ENCODE data around the gene PTGES. TPM values are rescaled to one million over a fixed set of nuclear protein-coding genes. Genes with fewer than 3 reads are reported as not detected.

PTGES gene
- total and polyA plus RNA-seq, 9 of the 15 experiments (the other 6 are each of a cell fraction or from before 2014, with no cell fraction given): 0.13 TPM; not detected in 8

DNA sequence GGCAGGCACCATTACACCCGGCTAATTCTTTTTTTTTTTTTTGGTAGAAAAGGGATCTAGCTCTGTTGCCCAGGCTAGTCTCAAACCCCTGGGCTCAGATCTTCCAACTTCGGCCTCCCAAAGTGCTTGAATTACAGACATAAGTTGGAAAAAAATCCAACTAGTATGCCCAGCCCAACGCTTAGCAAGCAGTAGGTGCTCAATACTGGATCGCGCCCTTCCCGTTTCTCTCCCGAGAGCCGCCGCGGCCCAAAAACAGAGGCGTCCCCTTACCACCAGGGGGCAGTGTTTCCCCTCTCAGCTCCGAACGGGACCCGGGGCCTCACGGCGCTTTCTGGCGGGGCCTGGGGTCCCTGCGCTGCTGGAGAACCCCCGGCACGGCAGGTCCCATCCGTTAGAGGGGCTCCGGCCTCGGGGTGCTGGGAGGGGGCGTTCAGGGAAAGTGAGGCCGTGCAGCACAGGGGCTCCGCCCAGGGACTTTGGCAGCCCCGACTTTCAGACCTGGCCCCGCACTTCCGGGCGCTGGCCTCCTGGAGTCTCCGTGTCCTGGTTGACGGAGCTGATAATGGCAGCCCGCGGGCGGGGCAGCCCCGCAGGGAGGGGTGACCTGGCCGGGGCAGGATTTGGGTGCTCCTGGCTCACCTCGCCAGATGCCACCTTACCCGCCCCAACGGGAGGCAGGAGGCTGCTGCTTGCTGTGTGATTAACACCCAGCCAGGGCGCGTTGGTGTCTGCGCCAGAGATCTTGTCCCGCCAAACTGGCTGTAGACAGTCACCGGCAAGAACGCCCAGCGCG is 15.2 kb downstream of the PTGES start (continued):
- TF ChIP-seq MITF (IDR thresholded peaks at IDR 0.05) (no peak), ERF (CRISPR knock-in tag; IDR thresholded peaks at IDR 0.05) (0 out of 2 replicates have a peak, but pooled peaks have one; percentile 49), SETDB1 (IDR thresholded peaks at IDR 0.05; ENCODE audit: low read length) (no peak), ARID4B (CRISPR knock-in tag; IDR thresholded peaks at IDR 0.05) (peak; percentile 61; the same call in 1 of the 2 replicates), SMAD4 (CRISPR knock-in tag; conservative IDR thresholded peaks at IDR 0.05) (peak; percentile 89), HOMEZ (CRISPR knock-in tag; IDR thresholded peaks at IDR 0.05) (0 out of 2 replicates have a peak, but pooled peaks have one; percentile 62), POLR2A (conservative IDR thresholded peaks at IDR 0.05) (peak; percentile 81), MTA3 (IDR thresholded peaks at IDR 0.05; ENCODE audit: borderline replicate concordance) (peak; percentile 96; the same call in 1 of the 2 replicates), ETV1 (tag; conservative IDR thresholded peaks at IDR 0.05; ENCODE audit: low read depth) (peak; percentile 97), ARNT (IDR thresholded peaks at IDR 0.05) (no peak), NFIC (IDR thresholded peaks at IDR 0.05) (peak; percentile 47), SUPT5H (IDR thresholded peaks at IDR 0.05) (peak; percentile 71), FOSL1 (tag; conservative IDR thresholded peaks at IDR 0.05) (peak; percentile 38; the same call in 1 of the 2 replicates)
- TF ChIP-seq, protein P1, sequence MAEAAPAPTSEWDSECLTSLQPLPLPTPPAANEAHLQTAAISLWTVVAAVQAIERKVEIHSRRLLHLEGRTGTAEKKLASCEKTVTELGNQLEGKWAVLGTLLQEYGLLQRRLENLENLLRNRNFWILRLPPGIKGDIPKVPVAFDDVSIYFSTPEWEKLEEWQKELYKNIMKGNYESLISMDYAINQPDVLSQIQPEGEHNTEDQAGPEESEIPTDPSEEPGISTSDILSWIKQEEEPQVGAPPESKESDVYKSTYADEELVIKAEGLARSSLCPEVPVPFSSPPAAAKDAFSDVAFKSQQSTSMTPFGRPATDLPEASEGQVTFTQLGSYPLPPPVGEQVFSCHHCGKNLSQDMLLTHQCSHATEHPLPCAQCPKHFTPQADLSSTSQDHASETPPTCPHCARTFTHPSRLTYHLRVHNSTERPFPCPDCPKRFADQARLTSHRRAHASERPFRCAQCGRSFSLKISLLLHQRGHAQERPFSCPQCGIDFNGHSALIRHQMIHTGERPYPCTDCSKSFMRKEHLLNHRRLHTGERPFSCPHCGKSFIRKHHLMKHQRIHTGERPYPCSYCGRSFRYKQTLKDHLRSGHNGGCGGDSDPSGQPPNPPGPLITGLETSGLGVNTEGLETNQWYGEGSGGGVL (CRISPR knock-in tag; IDR thresholded peaks at IDR 0.05): no peak
- TF ChIP-seq, protein P2, sequence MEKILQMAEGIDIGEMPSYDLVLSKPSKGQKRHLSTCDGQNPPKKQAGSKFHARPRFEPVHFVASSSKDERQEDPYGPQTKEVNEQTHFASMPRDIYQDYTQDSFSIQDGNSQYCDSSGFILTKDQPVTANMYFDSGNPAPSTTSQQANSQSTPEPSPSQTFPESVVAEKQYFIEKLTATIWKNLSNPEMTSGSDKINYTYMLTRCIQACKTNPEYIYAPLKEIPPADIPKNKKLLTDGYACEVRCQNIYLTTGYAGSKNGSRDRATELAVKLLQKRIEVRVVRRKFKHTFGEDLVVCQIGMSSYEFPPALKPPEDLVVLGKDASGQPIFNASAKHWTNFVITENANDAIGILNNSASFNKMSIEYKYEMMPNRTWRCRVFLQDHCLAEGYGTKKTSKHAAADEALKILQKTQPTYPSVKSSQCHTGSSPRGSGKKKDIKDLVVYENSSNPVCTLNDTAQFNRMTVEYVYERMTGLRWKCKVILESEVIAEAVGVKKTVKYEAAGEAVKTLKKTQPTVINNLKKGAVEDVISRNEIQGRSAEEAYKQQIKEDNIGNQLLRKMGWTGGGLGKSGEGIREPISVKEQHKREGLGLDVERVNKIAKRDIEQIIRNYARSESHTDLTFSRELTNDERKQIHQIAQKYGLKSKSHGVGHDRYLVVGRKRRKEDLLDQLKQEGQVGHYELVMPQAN (IDR thresholded peaks at IDR 0.05; ENCODE audit: borderline replicate concordance): peak; percentile 57; the same call in 1 of the 2 replicates
